D341Med (cell line): ENCODE data around the gene PHACTR4.
"Not testable (repeated sequence)": the region's sequence is repeated elsewhere in the genome, so short reads cannot be mapped to it uniquely, and the experiment has no call there.

ENCODE experiments used
- DNase-seq: peaks from one replicate; pipeline ENCODE4 v3.0.0; 2012; ENCODE audit warnings: low spot score

PHACTR4 gene

GRCh38 chr1:28371010-28371377, 1.5 kb downstream of the PHACTR4 start:
- DNase-seq: no peak

GRCh38 chr1:28373450-28373849, 3.9 kb downstream of the PHACTR4 start:
- DNase-seq: not testable (repeated sequence)

- no peak for DNase-seq
These were observed 4.8 kb downstream of the PHACTR4 start for GRCh38 chr1:28374297-28374696.

GRCh38 chr1:28375598-28375997, 6.1 kb downstream of the PHACTR4 start:
- DNase-seq: not testable (repeated sequence)

DNA sequence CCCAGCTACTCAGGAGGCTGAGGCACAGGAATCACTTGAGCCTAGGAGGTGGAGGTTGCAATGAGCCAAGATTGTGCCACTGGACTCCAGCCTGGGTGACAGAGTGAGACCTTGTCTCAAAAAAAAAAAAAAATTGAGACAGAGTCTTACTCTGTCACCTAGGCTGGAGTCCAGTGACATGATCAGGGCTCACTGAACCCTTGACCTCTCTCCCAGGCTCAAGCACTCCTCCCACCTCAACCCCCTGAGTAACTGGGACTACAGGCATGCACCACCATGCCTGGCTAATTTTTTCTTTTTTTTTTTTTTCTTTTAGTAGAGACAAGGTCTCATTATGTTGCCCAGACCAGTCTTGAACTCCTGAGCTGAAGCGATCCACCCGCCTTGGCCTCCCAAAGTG, 6.7 kb downstream of the PHACTR4 start:
- DNase-seq: not testable (repeated sequence)

GRCh38 chr1:28378906-28379305, 9.4 kb downstream of the PHACTR4 start:
- no peak for DNase-seq

- no peak for DNase-seq
These were observed 10.9 kb downstream of the PHACTR4 start for GRCh38 chr1:28380394-28380793.

GRCh38 chr1:28383785-28384184, 14.2 kb downstream of the PHACTR4 start:
- DNase-seq: not testable (repeated sequence)

GRCh38 chr1:28392027-28392652, 22.6 kb downstream of the PHACTR4 start:
- DNase-seq: no peak

GRCh38 chr1:28394136-28394535, 24.6 kb downstream of the PHACTR4 start:
- no peak for DNase-seq

- no peak for DNase-seq
These were observed 25.6 kb downstream of the PHACTR4 start for GRCh38 chr1:28395181-28395580.

- no peak for DNase-seq
These were observed 32.2 kb downstream of the PHACTR4 start for GRCh38 chr1:28401760-28402159.

GRCh38 chr1:28409090-28409489, 39.5 kb downstream of the PHACTR4 start:
- no peak for DNase-seq

GRCh38 chr1:28411656-28412055, 42.1 kb downstream of the PHACTR4 start:
- DNase-seq: no peak

DNA sequence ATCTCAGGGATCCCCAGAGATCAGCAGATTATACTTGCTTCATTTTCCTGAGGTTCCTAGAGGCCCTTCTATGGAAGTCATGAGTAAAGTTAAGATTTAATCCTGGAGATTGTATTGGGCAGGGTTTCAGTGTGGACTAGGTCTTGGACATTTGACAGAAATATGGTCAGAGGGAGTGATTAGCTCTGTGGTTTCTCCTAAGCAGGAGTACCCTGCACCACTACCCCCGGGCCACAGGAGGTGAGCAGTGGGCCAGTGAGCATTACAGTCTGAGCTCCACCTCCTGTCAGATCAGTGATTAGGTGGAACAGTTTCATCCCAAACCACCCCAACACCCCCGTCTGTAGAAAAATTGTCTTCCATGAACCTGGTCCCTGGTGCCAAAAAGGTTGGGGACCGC, 43.2 kb downstream of the PHACTR4 start:
- no peak for DNase-seq

GRCh38 chr1:28416509-28417194, 47.1 kb downstream of the PHACTR4 start:
- DNase-seq: no peak

DNA sequence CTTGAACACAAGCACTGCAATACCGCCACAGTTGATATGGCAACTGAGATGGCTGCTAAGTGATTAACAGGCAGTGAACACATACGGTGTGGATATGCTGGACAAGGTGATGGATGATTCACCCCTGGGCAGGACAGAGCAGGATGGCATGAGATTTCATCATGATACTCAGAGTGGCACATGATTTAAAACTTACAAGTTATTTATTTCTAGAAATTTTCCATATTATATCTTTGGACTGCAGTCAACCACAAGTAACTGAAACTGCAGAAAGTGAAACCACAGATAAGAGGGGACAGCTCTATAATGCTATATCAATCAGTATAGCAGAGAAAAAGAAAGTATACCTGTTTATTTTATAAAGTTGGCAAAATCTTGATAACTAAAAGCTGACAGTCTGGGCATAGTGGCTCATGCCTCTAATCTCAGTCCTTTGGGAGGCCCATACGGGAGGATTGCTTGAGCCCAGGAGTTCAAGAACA, 47.9 kb downstream of the PHACTR4 start:
- DNase-seq: no peak

- no peak for DNase-seq
These were observed 48.5 kb downstream of the PHACTR4 start for GRCh38 chr1:28417926-28418637.

DNA sequence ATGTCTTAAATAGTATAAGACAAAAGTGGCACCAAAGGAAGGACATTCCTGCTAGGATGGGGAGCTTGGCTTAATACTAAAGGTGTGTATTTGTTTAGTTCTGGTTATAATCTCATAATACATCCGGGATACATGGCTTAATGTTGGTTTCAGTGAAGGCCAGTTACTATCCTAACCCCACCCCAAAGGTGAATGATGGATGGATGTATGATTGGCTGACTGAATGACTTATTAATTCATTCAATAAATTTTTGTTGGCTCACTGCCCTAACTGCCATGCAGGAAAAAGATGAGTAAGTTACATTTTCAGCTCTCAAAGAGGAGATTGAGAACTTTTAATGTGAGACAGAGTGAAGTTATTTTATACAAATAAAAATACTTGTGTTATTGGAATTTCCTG, 52.2 kb downstream of the PHACTR4 start:
- DNase-seq: no peak

DNA sequence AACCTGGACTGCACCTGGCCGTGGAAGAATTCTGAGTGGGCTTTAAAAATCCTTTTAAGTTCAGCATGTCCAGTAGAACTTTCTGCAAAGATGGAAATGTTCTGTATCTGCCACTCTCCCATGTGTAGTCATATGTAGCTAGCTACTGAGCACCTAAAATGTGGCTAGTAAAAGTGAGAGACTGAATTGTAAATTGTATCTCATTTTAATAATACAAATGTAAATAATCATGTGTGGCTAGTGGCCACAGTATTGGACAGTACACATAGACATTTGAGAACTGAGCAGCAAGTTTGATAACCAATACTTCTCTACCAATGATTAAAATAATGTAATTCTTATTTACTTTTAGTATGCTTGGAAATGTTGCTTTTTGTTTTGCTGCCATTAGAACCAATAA, 57.3 kb downstream of the PHACTR4 start:
- DNase-seq: no peak

DNA sequence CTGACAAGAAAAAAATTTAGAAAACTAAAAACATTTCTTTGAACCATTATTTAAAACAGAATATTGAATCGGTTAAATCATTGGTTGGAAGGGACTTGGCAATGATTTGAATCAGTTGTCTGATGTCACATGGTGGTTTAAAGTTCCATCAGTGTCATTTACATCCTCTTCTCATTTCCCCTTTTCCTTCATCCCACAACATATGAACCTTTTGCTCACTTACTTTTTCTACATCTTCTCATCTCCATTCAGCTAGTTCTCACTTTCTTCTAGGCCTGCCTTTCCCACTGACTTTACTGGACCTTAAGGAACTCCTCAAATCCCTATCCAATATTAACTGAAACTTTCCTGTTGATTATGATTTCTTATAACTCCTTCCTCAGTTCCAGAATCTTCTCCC, 58.5 kb downstream of the PHACTR4 start:
- DNase-seq: no peak

DNA sequence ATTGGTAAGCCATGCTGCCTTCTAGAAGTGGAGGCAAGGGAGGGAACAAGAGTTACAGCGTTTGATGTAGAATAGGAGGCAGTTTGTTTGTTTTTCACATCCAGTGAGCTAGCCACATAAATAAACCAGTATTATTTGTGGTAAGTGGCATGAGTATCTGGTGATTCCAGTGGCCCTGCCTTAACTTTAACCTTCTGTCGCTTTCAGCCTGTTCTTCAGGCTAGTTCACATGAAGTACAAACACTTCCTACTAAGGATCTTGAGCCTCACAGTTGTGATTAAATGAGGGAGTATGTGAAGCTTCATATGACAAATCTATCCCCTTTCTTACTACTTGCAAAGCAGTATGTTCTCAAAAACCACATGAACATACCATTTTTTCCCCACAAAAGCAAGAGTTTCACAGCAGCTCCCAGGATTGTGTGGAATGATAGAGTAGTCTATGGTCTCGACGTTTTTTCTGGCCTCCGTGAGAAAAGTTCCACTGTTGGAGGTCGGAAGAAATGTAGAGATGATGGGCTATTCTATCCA, 59.5 kb downstream of the PHACTR4 start:
- DNase-seq: no peak

DNA sequence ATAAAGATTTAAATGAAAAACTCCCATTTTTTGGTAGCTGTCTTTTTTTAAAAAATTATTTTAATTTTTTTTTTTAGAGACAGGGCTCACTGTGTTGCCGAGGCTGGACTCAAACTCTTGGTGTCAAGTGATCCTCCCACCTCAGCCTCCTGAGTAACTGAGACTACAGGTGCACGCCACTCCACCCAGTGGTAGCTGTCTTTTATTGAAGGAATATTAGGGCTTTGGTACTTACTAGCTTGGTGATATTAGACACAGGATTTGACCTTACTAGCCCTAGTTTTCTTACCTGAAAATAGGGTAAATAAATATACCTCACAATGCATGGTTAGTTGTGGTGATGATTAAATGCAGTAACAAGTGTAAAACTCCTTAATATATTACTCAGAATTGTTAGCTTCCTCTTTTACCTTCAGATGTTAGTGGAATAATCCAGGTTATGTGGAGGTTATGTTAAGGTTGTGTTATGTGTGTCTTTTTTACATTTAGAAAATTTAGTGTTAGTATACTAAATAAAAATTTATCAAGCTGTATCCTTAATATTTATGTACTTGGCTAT, 66.8 kb downstream of the PHACTR4 start:
- no peak for DNase-seq
